SHP77 (cell line): ENCODE results near the gene THADA.
"Not testable (repeated sequence)": the region's sequence is repeated elsewhere in the genome, so short reads cannot be mapped to it uniquely, and the experiment has no call there.

Experiments
- DNase-seq, 2 experiments: peaks; one replicate each; lab custom pipeline; 2025; lab: John Stamatoyannopoulos, UW

The THADA gene

DNA sequence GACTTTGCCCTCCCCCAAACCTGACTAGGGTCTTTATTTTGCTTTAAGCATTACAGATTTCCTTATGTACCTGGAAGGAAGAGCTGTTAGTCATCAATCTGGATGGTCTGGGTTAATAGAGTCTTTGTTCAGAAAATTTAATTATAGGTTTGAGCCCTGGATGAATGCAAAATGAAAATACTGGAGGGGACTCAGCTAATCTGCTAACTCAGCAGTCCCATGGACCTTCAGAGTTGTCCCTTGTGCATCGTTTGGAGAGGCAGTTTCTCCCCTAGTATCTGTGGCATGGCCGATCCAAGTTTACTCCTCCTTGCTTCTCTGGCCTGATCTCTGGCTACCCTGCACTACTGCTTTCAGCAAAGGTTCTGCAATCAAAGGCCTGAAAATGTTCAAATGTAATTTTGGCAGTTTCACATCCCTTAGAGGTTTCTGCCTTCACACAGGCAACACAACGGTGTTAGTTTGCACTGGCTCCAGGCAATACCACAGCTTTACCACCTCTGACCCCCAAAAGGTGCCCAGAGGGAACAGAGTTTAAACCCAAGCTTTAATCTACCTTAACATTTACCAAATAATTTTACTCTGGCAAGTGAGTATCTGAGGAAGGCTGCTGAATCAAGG lies 134.3 kb downstream of the THADA start:
- no peak for DNase-seq

DNA sequence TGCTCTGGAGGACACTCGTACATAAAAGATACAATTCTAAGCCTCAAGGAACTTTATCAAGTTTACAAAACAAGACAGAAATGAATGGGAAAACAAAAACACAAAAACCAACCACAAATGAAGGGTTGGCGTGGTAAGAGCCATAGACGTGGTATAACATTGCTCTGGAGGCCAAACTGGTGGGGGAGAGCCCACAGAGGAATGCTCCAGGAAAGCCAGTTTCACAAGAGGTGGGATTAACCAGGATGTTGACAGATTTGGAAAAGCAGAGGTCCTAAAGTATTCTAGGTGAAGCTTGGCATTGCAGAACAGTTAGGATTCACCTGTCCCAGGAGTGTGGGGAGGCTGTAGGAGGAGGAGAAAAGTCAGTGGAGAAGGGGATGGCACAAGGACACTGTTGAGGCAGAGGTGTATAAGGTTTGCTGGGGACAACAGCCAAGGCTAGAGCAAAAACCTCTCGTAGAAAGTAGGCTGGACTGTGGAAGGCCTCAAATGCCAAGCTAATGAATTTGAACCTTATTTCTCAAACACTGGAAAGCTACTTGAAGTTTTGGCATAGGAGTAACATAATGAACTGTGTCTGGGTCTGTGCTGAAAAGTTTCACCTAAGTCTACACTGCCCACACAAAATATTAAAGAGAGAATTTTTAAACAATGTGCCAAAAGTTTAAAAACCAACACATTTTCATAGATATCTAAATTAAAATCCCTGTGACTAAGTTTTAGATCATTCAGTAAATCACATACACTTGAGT lies 135.1 kb downstream of the THADA start:
- DNase-seq, result no peak

DNA sequence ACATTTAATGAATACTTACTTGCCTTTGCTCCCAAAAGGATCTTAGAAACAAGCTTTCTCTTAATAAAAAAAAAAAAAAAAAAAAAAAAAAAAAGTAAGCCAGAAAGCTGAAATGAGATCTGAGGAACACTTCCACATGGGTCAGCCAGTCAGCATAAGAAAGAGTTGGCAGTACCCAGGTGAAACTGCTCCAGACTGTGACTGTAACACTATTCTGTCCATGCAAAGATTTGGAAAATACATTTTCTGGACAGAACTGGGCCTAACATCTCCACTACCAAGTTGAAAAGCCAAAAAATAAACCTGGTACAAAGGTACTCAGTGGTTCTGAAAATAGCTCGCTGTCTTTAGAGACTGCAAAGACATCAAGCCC lies 135.7 kb downstream of the THADA start:
- DNase-seq, result no peak

DNA sequence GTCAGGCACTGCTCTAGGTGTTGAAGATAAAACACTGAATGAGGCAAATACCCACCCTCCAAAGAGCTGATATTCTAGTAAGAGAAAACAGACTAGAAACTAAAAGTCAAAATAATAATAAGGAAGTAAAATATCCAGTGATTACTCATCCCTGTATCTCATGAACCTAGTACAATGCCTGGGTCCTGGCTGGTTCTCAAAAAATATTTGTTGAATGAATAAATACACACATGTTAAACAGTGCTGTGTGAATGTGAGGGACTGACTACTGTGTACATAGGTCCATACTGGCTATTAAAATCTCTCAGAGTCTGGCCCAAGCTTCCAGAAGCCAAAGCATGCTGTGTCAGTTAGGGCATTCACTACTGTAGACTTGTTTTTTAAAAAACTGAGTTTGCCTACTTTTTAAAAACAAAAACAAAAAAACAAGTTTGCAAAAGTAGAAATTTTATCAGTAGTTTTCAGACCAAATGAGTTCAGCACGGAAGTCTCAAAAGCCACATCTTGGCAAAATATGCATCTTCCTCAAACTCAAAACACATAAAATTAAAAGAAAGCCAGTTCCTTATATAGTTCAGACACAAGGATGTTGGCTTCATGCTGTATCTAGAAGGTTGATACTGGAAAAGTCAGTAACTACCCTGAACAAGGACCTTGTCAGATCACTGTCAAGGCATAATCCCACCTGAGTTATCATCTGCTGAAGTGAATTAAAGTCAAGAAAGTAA lies 136.2 kb downstream of the THADA start:
- DNase-seq, result no peak

DNA sequence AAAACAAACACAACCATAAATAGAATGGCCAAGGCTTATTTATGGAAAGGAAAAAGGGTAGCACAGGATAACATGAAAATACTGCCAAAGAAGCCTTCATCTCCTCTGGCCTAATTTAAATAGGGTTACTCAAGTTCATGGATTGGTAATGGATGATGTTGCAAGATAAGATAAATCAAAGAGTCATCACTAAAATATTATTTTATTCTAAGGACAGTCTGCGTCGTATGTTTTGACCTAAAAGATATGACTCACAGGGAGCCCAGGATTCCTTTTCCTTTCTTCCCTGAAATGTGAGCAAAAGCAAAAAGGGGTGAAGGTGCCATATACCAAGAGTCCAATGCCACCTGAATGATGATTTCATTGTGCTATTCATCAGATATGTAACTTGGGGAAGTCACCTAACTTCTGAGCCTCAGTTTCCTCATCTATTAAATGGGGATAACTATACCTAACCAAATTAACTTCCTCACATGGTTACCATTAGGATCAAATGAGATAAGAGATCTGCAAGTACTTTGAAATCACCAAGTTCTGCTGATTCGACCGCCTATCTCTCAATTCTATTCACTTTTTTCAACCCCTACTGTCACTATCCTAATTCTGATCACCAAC lies 137.7 kb downstream of the THADA start:
- no peak for DNase-seq

DNA sequence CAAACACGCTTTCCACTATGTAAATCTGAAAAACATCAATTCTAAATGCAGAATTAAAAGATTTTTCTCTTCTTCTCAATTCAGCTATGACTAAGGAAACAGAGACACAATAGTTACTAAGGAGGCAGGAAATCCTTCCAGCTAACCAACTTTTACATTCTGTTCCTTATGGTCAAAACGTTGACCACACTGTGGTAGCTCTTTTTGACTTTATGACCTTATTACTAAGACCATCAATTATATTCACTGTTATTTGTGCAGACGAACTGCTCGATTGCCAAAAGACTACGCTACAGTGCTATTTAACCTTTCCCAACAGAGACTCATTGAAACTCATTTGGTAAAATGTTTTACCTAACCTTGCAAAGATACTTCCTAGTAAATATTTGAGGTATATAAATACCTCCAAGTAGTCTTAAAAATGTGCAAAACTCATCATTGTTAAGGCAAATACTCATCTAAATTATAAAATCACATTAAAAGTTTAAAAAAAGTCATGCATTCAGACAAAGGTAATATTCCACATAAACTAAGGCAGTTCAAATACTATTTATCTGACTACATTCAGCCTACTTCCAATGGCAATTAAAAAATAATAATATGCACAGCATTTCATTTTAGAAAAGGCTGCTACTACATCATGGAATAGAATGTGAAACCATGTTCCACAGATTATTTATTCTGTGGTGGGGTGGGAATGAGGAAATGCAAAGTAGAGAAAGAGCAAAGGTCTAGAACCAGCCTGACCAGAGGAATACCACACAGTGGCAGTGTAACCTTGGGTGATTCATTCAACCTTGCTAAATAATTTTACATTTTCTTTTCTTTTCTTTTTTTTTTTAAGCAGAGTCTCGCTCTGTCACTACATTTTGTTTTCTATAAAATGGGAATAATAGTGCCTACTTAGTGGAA lies 139.9 kb downstream of the THADA start:
- no peak for DNase-seq

DNA sequence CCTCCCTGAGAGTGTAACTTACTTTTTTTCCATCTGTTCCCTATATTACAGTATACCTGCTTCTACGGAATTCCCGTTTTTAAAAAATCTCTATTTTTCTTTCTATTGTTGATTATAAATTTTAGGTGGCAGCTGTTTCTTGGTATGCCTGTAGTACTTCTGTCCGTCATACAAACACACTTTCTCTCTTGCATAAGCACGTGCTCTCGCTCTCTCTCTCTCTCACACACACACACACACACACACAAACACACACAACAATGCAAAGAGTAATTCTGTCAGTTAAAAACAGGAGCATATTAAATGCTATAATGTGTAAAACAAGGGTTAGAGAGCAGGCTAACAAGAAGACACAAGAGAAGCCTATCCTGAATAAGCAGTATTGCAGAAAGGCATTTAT lies 140.5 kb downstream of the THADA start:
- no peak for DNase-seq

DNA sequence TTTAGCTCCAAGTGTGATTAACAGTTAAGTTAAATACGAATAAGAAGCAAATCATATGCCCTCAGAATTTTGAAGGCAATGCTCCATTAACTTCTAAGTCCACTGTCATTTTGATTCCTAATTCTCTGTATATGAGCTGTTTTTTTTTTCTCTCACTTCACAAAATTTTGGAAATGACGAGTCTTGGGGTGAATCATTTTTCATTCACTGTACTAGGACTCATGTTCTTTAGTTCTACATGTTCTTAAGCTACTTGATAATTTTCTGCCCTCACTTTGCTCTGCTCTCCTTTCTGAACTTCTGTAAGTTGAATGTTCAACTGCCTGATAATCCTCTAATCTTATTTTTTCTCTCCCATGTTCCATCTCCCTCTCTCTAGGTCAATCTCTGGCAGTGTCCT lies 141.0 kb downstream of the THADA start:
- DNase-seq, result no peak

DNA sequence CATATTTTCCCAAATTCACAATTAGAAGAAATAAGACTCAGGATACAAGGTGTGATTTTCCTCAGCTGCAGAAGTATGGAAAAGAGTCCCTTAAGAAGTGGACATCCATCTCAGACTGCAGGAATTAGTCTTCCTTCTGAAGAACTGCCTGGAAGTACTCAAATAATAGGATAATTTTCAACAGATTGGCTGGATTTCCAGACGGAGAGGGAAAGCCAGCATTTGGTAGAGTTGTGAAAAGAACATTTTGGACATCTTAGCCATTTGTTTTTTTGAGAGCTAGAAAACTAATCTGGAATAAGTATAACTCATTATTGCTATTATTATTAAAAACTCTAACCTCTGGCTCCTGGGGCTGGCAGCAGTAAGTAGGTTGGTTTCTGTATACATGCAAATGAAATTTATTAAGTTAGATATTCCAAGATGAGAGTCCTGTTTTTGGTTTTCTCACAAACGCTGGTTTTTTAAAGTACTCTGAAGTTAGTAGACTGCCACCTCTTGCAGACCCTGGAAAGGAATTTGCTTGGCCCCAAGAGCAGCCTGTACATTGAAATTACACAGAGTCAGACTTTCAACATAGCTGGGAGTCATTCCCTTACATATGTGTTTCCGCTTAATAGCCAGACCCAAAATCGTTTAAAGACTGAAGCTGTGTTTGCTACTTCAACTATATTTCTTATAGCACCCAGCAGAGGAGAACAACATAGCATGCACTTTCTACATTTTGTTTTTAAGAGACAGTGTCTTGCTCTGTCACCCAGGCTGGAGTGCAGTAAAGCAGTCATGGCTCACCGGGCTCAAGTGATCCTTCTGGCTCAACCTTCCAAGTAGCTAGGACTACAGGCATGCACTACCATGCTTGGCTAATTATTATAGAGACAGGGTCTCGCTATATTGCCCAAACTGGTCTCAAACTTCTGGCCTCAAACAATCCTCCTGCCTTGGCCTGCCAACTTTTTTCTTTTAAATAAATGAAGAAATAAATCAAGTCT lies 142.4 kb downstream of the THADA start:
- DNase-seq, result no peak

DNA sequence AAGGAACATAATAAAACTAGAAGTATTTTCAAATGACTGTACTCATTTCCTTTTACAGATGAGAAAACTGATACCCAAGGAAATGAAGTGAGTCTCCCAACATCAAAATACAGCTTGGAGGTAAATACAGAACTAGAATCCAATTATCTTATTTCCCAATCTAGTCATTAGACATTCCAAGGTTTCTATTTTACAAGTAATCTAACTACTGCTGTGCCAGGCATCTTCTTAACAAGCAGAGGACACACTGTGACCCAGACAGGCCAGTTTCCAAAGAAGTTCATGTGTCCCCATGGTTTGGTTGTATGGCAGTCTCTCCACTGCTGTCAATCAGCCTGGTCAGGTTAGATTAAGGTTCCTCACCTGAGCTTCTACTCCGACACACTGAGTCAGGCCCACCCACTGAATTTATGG lies 143.5 kb downstream of the THADA start:
- DNase-seq, result no peak

DNA sequence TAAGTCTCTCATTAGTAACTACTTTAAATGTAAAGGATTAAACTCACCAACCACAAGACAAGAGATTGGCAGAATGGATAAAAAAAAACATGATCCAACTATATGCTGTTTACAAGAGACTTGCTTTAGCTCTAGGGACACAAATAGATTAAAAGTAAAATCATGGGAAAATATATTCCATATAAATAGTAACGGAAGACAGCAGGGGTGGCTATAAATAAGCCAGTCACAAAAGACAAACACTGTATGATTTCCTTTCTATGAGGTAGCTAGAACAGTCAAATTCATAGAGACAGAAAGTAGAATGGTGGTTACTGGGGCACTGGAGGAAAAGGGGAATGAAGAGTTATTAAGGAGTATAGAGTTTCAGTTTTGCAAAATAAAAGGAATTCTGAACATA lies 145.2 kb downstream of the THADA start:
- DNase-seq, result no peak

DNA sequence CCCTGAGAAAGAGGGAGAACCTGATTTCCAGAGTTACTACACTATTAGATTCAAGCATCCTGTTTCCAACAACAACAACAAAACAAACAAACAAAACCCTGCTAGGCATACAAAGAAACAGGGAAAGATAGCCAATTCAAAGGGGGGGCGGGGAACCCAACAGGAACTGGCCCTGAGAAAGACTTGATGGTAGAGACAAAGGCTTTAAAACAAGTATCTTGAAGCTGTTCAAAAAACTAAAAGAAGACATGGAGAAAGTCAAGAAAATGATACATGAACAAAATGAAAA lies 147.1 kb downstream of the THADA start:
- DNase-seq, result no peak

DNA sequence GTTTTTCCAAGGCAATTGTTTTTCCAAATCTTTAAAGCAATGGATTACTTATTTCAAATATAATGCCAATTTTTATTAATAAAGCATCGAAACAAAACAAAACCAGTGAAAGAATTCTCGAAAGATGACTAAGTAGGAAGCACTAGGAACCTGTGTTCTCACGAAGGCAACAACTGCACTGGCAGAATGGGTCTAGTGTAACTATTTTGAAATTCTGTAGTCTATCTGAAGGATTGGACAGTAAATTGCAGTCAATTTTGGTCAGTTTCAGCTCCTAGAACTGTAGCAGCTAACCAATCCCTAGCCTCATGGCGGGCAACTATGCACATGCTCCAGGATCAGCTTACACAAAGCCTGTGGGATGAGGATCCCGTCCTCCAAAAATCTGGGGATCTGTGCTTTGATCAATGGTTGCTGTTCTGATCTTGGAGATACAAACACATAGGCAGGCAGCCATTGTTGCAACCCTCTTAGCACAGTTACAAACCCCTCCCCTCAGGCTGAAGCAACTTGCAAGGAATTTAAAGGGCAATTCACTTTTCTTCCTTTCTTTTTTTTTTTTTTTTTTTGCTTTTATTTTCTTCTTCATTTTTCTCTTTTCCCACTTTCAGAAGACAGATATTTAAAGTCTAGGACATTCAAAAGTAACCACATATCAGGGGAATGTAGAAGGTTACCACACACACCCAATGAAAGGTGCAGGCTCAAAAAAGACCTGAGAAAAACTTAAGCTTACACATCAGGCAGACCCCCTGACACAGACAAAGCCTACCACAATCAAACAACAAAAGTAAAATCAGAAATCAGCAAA lies 147.6 kb downstream of the THADA start:
- DNase-seq, result no peak

DNA sequence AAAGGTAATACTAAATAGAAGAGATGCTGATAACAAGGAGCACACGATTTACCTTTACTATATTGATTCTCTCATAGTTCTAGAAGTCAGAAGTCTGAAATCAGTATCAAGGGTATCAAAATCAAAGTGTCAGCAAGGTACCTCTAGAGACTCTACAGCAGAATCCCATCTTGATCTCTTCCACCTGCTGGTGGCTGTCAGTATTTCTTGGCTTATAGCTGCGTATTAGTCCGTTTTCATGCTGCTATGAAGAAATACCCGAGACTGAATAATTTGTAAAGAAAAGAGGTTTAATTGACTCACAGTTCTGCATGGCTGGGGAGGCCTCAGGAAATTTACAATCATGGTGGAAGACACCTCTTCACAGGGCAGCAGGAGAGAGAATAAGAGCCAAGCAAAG lies 149.1 kb downstream of the THADA start:
- DNase-seq, result not testable (repeated sequence)

DNA sequence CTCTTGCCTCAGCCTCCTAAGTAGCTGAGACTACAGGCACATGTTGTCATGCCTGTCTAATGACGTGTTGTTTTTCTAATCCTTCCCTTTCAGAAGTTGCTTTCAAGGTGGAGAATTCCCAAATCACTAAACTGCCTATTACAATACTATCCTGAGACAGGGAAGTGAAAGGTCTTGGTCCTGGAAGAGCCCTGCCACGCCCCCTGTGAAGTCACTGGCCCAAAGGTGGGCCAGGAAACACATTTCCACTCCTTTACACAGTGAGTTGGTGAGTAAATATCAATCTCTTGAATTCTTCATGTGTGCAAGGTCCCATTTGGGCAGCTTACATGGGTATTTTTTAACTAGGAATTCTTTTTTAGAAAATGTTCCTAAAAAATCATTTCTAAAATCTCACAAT lies 150.1 kb downstream of the THADA start:
- no peak for DNase-seq

DNA sequence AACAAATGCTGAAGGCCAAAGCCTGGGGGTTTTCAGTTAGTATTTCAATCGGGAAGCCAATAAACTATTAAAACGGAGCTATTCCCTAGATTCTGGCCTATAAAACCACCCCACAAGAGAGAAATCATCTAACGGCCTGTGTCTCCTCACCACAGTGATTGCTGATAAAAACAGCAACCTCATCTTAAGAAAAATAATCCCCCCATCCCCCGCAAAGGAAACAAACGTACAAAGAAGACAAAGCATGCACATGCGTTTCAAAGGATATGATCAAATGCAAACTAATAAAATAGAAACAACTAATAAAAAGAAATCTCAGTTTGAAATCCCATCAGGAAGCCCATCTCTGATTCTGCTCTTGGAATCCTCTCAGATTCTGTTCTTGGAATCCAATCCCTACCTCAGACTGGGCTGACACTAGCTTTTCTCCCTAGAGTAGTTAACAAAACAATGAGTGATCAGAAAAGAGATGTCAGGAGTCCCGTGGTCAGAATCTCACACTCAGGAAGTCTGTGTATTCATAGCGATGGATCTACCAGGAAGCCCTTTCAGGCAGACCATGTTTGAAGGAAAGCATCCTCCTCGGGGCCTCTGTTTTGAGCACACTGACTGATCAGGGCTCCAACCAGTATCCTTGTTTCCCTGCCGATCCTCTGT lies 150.7 kb downstream of the THADA start:
- no peak for DNase-seq

DNA sequence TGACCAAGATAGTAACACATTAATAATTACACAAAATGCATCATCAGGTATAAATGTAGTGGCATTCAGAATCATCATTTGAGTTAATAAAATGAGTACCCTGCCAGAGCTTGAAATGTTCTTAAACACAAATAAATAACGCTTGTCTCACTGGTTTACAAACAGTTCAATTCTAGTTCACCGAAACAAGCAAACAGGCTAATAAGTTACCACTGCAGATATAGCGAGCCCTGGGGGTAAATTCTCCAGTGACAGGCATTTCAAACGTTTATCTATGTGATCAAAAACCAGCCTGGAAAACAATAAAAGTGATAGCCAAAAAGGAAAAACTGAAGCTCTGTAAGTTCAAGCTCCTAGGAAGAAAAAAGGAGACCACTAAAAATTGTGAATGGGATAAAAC lies 152.6 kb downstream of the THADA start:
- DNase-seq, result no peak

DNA sequence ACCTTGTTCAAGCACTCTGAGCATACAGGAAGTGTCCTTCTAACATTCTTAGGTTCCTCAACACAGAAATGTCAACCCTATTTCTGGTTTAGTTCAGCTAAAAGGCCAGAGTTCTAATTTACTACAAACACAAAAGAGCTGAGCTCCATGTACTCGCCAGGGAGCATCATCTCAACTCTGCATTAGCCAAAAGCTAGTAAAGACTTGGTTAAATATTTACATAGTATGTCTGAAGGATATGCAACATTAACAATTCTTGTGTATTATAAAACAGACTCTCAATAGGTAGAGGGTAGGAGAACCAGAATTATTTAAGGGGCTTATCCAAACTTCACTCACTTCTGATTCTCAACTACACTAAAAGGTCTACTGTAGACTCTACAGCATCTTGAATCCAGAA lies 154.6 kb downstream of the THADA start:
- DNase-seq, result no peak

DNA sequence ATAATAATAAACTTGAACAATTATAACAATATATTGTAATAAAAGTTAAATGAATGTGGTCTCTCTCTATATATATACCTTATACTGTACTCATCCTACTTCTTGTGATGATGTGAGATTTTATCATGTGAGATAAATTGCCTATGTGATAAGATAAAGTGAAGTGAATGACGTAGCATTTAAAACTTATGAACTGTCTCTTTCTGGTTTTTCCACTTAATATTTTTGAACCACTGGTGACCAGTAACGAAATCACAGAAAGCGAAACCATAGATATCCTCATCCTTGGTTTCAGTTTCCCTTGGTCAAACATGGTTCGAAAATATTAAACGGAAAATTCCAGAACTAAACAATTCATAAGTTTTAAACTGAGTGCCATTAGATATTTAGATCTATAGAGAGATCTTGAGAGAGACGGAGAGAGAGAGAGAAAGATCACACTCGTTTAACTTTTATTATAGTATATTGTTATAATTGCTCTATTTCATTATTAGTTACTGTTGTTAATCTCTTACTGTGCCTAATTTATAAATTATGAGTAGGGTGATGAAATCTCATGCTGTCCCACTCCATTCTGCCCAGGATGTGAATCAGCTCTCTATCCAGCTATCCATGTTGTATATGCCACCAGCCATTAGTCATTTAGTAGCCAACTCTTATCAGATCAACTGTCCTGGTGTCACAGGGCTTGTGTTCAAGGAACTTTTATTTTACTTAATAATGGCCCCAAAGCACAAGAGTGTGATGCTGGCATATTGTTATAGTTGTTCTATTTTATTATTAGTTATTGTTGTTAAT lies 156.8 kb downstream of the THADA start:
- DNase-seq, result no peak
